Measurements from ENCODE around the gene FOS. TPM values are rescaled to one million over a fixed set of nuclear protein-coding genes. Genes with fewer than 3 reads are reported as not detected.

FOS gene
- total RNA-seq, 1 donor from 2014 or later, result 9.7 TPM

- no peak for DNase-seq
- no peaks in the 10 kb centered on the region for H3K27me3 ChIP-seq (ENCODE audit: low read depth)
- H3K4me3 ChIP-seq, result no peak overlapping the region
- intact Hi-C loops (cut with micrococcal nuclease), result no loop called here
- no peak overlapping the region for H3K27ac ChIP-seq (replicated peaks)
- no peak for TF ChIP-seq CTCF (IDR thresholded peaks at IDR 0.05; ENCODE audit: borderline replicate concordance)
- no peaks in the 10 kb centered on the region for H3K9me3 ChIP-seq (replicated peaks)
- no peaks in the 10 kb centered on the region for H3K36me3 ChIP-seq
- H3K4me1 ChIP-seq, result peaks cover 45% of the 10 kb centered on the region
These were observed 12.2 kb downstream of the FOS start for GRCh38 chr14:75290851-75291250.

- Histone ChIP-seq H3K4me1 (peaks cover 46% of the 10 kb centered on the region), H3K36me3 (no peaks in the 10 kb centered on the region), H3K27me3 (ENCODE audit: low read depth) (no peaks in the 10 kb centered on the region), H3K9me3 (replicated peaks) (no peaks in the 10 kb centered on the region), H3K27ac (replicated peaks) (no peak overlapping the region), H3K4me3 (no peak overlapping the region)
- TF ChIP-seq CTCF (IDR thresholded peaks at IDR 0.05; ENCODE audit: borderline replicate concordance), result no peak
- no peak for DNase-seq
- intact Hi-C loops (cut with micrococcal nuclease), result no loop called here
These were observed 12.7 kb downstream of the FOS start for GRCh38 chr14:75291331-75291730.

DNA sequence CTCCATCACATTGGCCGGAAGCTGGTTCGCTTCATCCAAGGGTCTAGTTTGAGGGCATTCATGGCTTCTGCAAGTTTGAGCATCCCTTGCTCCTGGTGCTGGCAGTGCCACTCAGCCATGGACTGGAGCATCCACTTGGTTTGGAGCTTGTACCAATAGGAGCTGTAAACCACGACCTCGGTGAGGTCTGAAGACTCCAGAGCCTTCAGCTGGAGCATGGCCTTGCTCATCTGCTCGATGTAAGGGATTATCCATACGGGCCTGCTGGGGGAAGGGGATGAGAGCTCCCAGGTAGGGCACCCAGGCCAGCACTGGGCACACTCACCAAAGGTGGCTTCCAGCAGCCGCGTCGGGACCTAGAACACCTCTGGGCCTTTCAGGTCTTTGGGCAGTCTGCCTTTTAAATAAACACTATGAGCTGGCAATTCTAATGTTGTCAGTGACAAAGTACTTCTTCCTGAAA lies 13.5 kb downstream of the FOS start:
- TF ChIP-seq CTCF (IDR thresholded peaks at IDR 0.05; ENCODE audit: borderline replicate concordance), result no peak
- no peaks in the 10 kb centered on the region for H3K27me3 ChIP-seq (ENCODE audit: low read depth)
- peaks cover 39% of the 10 kb centered on the region for H3K4me1 ChIP-seq
- H3K9me3 ChIP-seq (replicated peaks), result no peaks in the 10 kb centered on the region
- DNase-seq, result no peak
- no peaks in the 10 kb centered on the region for H3K36me3 ChIP-seq
- no peak overlapping the region for H3K4me3 ChIP-seq
- no peak overlapping the region for H3K27ac ChIP-seq (replicated peaks)
- intact Hi-C loops (cut with micrococcal nuclease), result no loop called here

- intact Hi-C loops (cut with micrococcal nuclease), result no loop called here
These were observed 14.3 kb downstream of the FOS start for GRCh38 chr14:75292886-75293285.

DNA sequence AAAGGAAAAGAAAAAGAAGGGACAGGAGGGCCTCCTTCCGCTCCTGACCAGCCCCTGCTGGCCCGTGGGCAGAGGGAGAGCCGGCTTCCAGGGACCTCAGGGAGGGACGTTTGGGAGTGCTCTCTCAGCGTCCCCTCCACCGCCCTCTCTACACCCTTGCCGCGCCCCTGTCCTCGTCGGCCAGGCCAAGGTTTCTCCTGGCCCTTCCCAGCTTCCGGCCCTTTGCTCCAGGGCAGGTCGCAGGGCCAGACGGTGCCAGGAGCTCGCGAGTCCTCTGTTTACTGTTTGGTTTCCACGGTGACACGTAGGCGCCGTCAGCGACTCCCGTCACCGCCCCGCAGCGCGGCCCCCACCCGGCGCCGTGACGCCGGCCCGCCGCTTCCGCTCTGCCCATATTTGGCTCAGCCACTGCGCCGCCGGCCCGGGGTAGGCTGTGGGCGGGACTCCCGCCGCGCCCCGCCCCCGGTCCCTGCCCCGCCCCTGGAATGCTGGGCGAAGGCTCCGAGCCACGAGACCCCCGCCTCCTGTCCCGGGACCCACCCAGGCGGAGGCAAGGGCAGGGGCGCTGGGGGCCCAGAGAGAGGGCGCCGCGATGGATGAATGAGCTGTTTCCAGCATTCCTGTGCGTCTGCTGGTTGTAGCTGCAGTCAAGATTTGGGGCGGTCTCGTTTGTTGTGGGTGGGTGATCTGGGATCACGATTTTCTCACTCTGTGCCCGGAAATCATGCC lies 15.5 kb downstream of the FOS start:
- no peaks in the 10 kb centered on the region for H3K27me3 ChIP-seq (ENCODE audit: low read depth)
- H3K4me1 ChIP-seq, result peaks cover 28% of the 10 kb centered on the region
- intact Hi-C loops (cut with micrococcal nuclease), result no loop called here
- no peaks in the 10 kb centered on the region for H3K9me3 ChIP-seq (replicated peaks)
- peak overlapping the region; percentile 71 for H3K4me3 ChIP-seq
- DNase-seq, result peak; percentile 95
- peak overlapping the region; percentile 91 for H3K27ac ChIP-seq (replicated peaks)
- H3K36me3 ChIP-seq, result no peaks in the 10 kb centered on the region
- TF ChIP-seq CTCF (IDR thresholded peaks at IDR 0.05; ENCODE audit: borderline replicate concordance), result no peak

More at GRCh38 chr14:75292886-75293285, 14.3 kb downstream of the FOS start:
- no peaks in the 10 kb centered on the region for H3K9me3 ChIP-seq (replicated peaks)
- no peaks in the 10 kb centered on the region for H3K27me3 ChIP-seq (ENCODE audit: low read depth)
- H3K36me3 ChIP-seq, result no peaks in the 10 kb centered on the region
- H3K27ac ChIP-seq (replicated peaks), result no peak overlapping the region
- H3K4me1 ChIP-seq, result peaks cover 31% of the 10 kb centered on the region
- DNase-seq, result no peak
- TF ChIP-seq CTCF (IDR thresholded peaks at IDR 0.05; ENCODE audit: borderline replicate concordance), result no peak
- no peak overlapping the region for H3K4me3 ChIP-seq

Measured in left ventricle myocardium inferior (tissue), 1 donor.